Ectodermal cell (in vitro differentiated cells): ENCODE results near the gene TENM3.

ENCODE experiments used
- H3K27ac ChIP-seq: 2 replicates; pipeline ENCODE4 v1.7.0; 2013; ENCODE audit warnings: mild to moderate bottlenecking, low read depth, low read length; ENCODE audit not compliant: insufficient read depth, poor library complexity, severe bottlenecking
- H3K27me3 ChIP-seq: 2 replicates; pipeline ENCODE4 v1.7.0; 2013; ENCODE audit warnings: mild to moderate bottlenecking, low read length; ENCODE audit not compliant: insufficient read depth, control insufficient read depth, poor library complexity, severe bottlenecking
- H3K36me3 ChIP-seq: one replicate; pipeline ENCODE4 v1.7.0; 2013; ENCODE audit warnings: low read length; ENCODE audit not compliant: control insufficient read depth, insufficient read depth
- H3K4me1 ChIP-seq: one replicate; pipeline ENCODE4 v1.7.0; 2013; ENCODE audit warnings: low read length; ENCODE audit not compliant: control insufficient read depth, insufficient read depth
- H3K4me3 ChIP-seq: 2 replicates; pipeline ENCODE4 v1.7.0; 2013; ENCODE audit warnings: low read depth, low read length, control low read depth; ENCODE audit not compliant: insufficient read depth
- H3K9me3 ChIP-seq: 2 replicates; pipeline ENCODE4 v1.7.0; 2013; ENCODE audit warnings: mild to moderate bottlenecking, low read length, moderate library complexity; ENCODE audit not compliant: control insufficient read depth
- WGBS, 2 experiments: methylation state at CpG; one replicate each; pipeline ENCODE4 v1.1.7; 2013; ENCODE audit warnings: missing lambda C conversion rate in 2 of 2; 5-methylcytosine and 5-hydroxymethylcytosine counted together

TENM3 gene

GRCh38 chr4:182491719-182492118, 248.5 kb downstream of the TENM3 start:
- Histone ChIP-seq H3K36me3 (peaks cover 2% of the 10 kb centered on the region), H3K27me3 (no peaks in the 10 kb centered on the region), H3K27ac (no peak overlapping the region), H3K9me3 (no peaks in the 10 kb centered on the region), H3K4me1 (no peaks in the 10 kb centered on the region), H3K4me3 (no peak overlapping the region)

DNA sequence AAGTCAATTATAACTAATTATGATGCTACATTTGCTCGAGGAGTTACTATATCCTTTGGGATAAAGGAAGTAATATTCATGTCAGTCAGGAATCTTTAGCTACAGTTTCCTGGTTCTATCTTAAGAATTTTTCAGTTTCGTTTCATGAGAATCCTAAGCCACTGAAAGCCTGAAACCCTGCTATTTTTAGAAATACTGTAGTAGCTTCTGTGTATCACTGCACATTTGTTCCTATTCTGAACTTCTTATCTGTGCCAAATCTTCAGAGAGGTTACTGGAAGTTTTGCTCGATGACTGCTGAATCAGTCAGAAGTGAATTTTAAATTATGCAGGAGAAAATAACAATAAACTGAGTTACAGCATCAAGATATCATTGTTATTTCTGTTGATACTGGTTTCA, 249.2 kb downstream of the TENM3 start:
- no peak overlapping the region for H3K4me3 ChIP-seq
- no peaks in the 10 kb centered on the region for H3K27me3 ChIP-seq
- H3K4me1 ChIP-seq: no peaks in the 10 kb centered on the region
- 86 to 91% methylated on average over 2 to 3 of the region's 3 CpGs for WGBS, 2 experiments
- H3K9me3 ChIP-seq: no peaks in the 10 kb centered on the region
- H3K36me3 ChIP-seq: no peaks in the 10 kb centered on the region
- H3K27ac ChIP-seq: no peak overlapping the region

- H3K27me3 ChIP-seq: no peaks in the 10 kb centered on the region
- no peaks in the 10 kb centered on the region for H3K36me3 ChIP-seq
- 98 to 100% methylated on average over 1 to 3 of the region's 3 CpGs for WGBS, 2 experiments
- no peaks in the 10 kb centered on the region for H3K4me1 ChIP-seq
- no peak overlapping the region for H3K27ac ChIP-seq
- no peaks in the 10 kb centered on the region for H3K9me3 ChIP-seq
- no peak overlapping the region for H3K4me3 ChIP-seq
Measured at GRCh38 chr4:182493377-182493776, 250.2 kb downstream of the TENM3 start.

DNA sequence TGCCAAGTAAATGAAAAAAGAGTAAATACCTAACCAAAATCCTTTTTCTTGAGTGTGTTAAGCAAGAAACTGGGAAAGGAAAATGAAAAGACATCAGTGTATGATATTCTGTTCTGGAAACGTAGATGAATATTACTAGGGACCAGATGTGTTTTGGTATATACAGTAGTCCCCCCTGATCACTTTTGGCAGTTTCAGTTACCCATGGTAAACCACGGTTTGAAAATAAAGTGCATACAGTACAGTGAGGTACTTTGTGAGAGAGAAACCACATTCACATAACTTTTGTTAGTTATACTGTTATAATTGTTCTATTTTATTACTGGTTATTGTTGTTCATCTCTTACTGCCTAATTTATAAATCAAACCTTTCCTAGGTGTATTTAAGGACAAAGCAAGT, 250.9 kb downstream of the TENM3 start:
- WGBS, 2 experiments: 82 to 100% methylated on average over 2 of the region's 2 CpGs
- no peak overlapping the region for H3K27ac ChIP-seq
- no peaks in the 10 kb centered on the region for H3K9me3 ChIP-seq
- H3K4me3 ChIP-seq: no peak overlapping the region
- H3K4me1 ChIP-seq: peaks cover 4% of the 10 kb centered on the region
- H3K27me3 ChIP-seq: no peaks in the 10 kb centered on the region
- no peaks in the 10 kb centered on the region for H3K36me3 ChIP-seq

- Histone ChIP-seq H3K9me3 (no peaks in the 10 kb centered on the region), H3K4me3 (no peak overlapping the region), H3K27me3 (no peaks in the 10 kb centered on the region), H3K27ac (no peak overlapping the region), H3K36me3 (no peaks in the 10 kb centered on the region), H3K4me1 (peaks cover 6% of the 10 kb centered on the region)
- WGBS, 2 experiments: 84 to 90% methylated on average over 5 of the region's 5 CpGs
Measured at GRCh38 chr4:182495031-182495430, 251.8 kb downstream of the TENM3 start.

GRCh38 chr4:182495645-182496385, 252.6 kb downstream of the TENM3 start:
- no peaks in the 10 kb centered on the region for H3K36me3 ChIP-seq
- H3K4me3 ChIP-seq: no peak overlapping the region
- WGBS, 2 experiments: 79 to 85% methylated on average over 3 to 6 of the region's 6 CpGs
- H3K27ac ChIP-seq: no peak overlapping the region
- H3K9me3 ChIP-seq: no peaks in the 10 kb centered on the region
- H3K27me3 ChIP-seq: no peaks in the 10 kb centered on the region
- peaks cover 6% of the 10 kb centered on the region for H3K4me1 ChIP-seq

DNA sequence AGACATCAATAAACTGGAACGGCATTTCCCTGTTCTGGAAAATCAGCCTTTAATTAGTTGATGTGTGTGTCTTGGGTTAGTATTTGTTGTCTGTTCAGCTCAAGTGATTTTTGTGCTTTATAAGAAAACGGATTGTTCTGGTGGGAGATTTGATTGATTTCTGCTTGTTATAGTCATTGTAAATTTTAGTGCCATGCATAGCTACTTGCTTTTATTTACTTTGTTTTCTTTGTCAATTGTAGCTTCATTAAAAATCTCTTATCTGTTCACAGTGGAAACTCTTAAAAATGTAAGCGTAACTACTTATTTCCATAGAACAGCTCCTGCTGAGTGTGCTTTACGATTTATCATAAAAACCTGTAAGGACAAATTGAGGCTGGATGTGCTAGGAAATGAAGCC, 253.2 kb downstream of the TENM3 start:
- Histone ChIP-seq H3K4me1 (peaks cover 6% of the 10 kb centered on the region), H3K9me3 (no peaks in the 10 kb centered on the region), H3K27me3 (no peaks in the 10 kb centered on the region), H3K36me3 (no peaks in the 10 kb centered on the region), H3K27ac (no peak overlapping the region), H3K4me3 (no peak overlapping the region)
- WGBS, 2 experiments: 73 to 75% methylated on average over 4 of the region's 4 CpGs

- peaks cover 6% of the 10 kb centered on the region for H3K4me1 ChIP-seq
- H3K27me3 ChIP-seq: no peaks in the 10 kb centered on the region
- H3K27ac ChIP-seq: no peak overlapping the region
- no peak overlapping the region for H3K4me3 ChIP-seq
- no peaks in the 10 kb centered on the region for H3K9me3 ChIP-seq
- no peaks in the 10 kb centered on the region for H3K36me3 ChIP-seq
- 44 to 47% methylated on average over 5 of the region's 5 CpGs for WGBS, 2 experiments
Measured at GRCh38 chr4:182502064-182502463, 258.9 kb downstream of the TENM3 start.

DNA sequence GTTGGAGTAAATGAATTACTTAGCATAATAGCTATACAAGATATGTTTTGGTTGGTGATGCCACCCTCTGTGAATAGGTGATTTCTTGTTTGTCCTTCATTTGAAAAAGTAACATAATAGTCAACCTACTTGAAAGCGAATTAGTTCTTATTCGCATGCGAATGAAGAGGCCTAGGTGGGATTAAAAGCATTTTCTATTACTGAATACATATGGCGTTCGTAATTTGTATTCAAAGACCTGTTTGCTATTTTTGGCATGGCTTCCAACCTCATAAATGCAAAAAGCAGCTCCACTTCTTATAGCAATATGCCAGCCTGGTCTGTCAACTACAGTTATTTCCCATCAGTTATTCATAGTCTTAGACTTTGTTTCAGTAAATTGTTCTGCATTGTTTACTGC, 261.3 kb downstream of the TENM3 start:
- peaks cover 3% of the 10 kb centered on the region for H3K4me1 ChIP-seq
- H3K9me3 ChIP-seq: no peaks in the 10 kb centered on the region
- no peaks in the 10 kb centered on the region for H3K36me3 ChIP-seq
- no peak overlapping the region for H3K4me3 ChIP-seq
- WGBS, 2 experiments: 68 to 79% methylated on average over 2 to 5 of the region's 5 CpGs
- no peak overlapping the region for H3K27ac ChIP-seq
- no peaks in the 10 kb centered on the region for H3K27me3 ChIP-seq

DNA sequence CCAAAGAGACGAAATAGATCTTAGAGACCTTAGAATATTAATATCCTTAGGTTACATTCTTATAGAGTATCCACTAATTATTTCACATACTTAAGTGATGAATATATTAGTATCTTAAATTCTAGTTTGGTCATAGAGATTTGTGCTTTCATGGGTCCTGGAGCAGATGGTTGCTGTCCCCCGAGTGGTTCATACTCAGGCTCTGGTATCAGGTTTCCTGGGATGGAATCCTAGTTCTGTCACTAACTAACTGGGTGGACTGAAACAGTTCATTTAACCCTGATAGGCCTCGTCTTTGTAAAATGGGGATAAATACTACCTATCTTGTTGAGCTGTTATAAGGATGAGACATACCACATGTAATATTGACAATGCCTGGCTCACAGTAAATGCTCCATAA, 264.6 kb downstream of the TENM3 start:
- no peaks in the 10 kb centered on the region for H3K9me3 ChIP-seq
- no peak overlapping the region for H3K4me3 ChIP-seq
- H3K27ac ChIP-seq: no peak overlapping the region
- 14 to 61% methylated on average over 1 to 2 of the region's 3 CpGs for WGBS, 2 experiments
- no peaks in the 10 kb centered on the region for H3K27me3 ChIP-seq
- H3K36me3 ChIP-seq: no peaks in the 10 kb centered on the region
- peaks cover 12% of the 10 kb centered on the region for H3K4me1 ChIP-seq

GRCh38 chr4:182510836-182511235, 267.6 kb downstream of the TENM3 start:
- 68 to 76% methylated on average over 2 of the region's 2 CpGs for WGBS, 2 experiments

More at GRCh38 chr4:182510836-182511235, 267.6 kb downstream of the TENM3 start:
- H3K4me3 ChIP-seq: no peak overlapping the region
- H3K4me1 ChIP-seq: peaks cover 12% of the 10 kb centered on the region
- no peaks in the 10 kb centered on the region for H3K36me3 ChIP-seq
- H3K9me3 ChIP-seq: no peaks in the 10 kb centered on the region
- H3K27ac ChIP-seq: no peak overlapping the region
- H3K27me3 ChIP-seq: no peaks in the 10 kb centered on the region
